HG03097 (cell line): ENCODE data around the gene CUX1.
"Not testable (repeated sequence)": the region's sequence is repeated elsewhere in the genome, so short reads cannot be mapped to it uniquely, and the experiment has no call there.

Source experiments
- ATAC-seq: cut with Tn5 transposase; IDR thresholded peaks from one replicate; pipeline ENCODE4 v1.9.1; 2021; ENCODE audit not compliant: unreplicated experiment, low FRiP score

The CUX1 gene

DNA sequence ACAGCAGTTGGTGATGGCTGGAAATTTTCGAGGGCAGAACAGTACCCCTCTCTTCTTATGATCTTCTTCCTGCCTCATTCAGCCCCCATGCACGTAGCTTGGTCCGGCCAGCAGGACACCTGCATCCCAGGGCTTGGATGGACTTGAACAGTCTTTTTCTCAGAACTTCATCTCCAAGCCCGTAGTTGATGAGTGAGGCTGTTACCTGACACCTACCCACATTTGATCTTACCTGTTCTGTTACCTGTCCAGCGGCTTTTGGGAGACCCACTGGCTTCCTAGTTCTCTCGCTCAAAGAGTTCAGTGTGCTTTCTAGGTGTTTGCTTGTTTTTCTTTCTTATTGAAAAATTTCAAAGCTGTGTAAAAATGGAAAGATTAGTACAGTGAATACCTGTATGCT, 212.2 kb downstream of the CUX1 start:
- ATAC-seq, result no peak

- ATAC-seq, result no peak
These were observed 213.3 kb downstream of the CUX1 start for GRCh38 chr7:102030696-102031095.

DNA sequence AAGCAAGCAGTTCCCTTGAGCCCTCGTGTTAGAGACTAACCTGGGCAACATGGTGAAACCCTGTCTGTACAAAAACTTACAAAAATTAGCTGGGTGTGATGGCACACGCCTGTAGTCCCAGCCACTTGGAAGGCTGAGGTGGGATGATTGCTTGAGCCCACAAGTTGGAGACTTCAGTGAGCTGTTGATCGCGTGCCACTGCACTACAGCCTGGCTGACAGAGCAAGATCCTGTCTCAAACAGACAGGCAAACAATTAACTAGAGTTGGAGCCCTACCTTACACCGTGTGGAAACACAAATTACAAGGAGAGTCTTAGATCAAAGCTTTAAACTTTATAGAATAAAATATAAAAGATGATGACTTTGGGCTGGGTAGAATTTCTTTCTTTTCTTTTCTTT, 219.5 kb downstream of the CUX1 start:
- ATAC-seq, result no peak

- ATAC-seq, result no peak
These were observed 222.3 kb downstream of the CUX1 start for GRCh38 chr7:102039706-102040105.

DNA sequence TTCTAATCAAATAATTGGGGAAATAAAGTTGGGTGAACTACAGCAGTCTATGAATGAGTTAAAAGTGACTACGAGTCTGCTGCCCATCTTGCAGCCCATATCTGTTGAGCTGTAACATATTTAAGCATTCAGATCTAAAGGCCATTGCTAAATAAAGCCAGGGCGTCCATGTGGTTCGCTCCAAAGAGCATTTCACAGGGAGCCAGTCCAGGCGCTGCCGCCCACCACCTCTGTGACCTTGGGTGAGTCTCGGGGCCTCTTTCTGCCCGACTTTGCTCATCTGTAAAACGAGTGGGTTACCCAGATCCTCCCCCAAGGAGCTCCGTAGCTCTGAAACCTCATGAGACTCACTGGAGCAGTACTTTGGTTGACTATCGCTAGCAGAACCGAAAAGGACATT, 223.1 kb downstream of the CUX1 start:
- no peak for ATAC-seq

DNA sequence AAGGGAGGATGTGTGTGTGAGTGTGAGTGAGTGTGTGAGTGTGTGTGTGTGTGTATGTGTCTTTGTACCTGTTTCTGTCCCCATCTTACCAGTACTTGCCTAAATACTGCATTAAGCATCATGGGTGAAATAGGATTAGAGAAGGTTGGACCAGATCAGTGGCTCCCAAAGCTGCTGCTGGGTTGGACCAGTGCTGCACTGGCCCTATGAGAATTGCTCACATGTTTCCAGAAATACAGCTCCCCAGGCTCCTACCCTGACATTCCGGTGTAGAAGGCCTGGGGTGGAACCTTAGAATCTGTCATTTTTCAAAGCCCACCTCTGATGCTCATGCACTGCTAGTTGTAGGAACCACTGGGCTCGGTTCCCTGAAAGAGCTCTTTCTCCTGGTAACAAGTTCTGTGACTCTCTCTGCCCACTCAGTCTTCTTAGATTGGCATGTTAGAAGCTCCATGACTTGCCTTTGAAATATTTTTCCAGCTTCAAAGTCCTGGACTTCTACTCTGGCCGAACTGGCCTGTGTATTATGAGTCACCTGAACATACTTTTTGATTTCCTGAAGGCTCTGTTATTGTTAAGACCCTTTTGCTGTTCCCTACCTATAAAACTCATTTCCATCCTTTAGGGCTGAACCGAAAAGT, 224.7 kb downstream of the CUX1 start:
- no peak for ATAC-seq

DNA sequence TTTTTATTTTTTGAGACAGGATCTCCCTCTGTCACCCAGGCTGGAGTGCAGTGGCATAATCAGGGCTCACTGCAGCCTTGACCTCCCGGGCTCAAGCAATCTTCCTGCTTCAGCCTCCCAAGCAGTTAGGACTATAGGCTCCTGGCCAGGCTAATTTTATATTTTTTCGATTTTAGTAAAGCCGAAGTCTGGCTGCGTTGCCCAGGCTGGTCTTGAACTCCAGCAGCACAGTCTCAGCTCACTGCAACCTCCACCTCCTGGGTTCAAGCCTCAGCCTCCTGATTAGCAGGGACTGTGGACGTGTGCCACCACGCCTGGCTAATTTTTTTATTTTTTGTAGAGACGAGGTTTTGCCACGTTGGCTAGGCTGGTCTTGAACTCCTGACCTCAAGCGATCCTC, 225.4 kb downstream of the CUX1 start:
- ATAC-seq, result not testable (repeated sequence)

DNA sequence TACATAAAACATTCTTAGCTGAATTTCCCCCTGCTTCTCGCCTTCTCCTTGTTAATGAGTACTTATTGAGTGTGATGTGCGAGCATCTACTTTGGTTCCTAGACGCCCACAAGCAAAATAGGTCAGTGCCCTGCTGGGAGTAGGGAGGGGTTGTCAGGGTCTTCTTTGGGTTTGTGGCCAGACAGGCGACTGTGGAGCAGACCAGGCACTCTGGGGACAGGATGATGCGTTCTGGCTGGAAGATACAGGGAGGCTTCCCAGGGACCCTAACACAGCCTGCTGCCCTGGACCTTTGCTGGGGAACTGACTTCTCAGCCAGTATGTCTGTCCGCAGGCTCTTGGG, 227.2 kb downstream of the CUX1 start:
- ATAC-seq, result no peak

DNA sequence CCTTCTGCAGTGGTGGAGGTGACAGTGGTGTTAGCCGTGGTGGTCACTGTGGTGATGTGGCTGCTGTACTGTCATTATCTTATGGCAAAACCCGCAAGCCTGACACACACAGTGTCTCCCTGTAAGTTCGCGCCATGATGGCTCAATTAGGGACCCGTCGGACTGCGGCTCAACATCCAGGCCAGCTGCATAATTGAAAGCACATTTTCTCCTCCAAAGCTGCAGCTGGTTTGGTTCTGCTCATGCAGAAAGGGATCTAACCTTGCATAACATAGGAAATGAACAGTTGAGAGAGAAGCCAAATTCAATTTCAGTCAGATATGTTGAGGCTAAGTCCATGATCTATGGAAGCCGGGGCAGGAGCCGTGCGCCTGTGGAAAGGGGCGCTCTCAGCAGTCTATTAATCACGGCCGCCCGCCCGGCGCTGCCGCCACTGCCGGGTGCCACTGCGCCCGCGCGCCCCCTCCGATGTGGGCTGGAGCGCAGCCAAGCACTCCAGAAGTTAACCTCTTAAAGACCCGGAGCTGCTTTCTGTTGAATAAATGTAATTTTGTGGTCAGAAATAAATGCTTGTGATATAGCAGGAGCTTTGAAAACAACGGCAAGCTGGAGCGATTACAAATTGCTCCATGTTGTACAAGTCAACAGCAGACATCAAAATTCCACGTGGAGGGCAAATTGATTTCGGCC, 227.7 kb downstream of the CUX1 start:
- ATAC-seq, result no peak

DNA sequence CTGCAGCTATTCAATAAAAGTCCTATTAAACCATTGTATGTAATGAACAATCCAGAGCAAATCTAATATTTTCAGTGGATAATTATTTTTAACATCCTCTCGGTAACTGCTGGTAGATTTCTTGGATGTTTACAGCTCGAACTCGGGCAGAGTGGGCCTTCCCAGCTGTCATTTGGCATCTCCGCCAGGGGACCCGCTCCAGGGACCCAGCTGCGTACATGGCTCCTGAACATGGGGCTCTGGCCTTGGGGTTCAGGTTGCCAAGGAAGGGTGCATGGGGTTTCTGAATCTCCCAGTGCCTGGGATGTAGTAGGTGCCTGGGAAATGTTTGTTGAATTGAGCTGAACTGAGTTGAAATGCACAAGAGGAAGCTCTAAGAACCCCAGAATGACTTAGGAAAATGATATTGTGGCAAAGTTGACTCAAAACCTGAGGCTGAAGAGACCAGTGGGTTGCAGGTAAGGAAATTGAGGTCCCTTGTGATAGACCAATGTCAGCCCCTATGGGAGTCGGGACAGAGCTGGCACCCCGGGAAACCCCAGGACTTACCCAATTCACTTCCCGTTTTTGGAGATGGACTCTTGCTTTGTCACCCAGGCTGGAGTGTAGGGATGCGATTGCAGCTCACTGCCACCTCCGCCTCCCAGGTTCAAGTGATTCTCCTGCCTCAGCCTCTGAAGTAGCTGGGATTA, 228.4 kb downstream of the CUX1 start:
- ATAC-seq, result no peak

- no peak for ATAC-seq
These were observed 229.1 kb downstream of the CUX1 start for GRCh38 chr7:102046373-102047117.

DNA sequence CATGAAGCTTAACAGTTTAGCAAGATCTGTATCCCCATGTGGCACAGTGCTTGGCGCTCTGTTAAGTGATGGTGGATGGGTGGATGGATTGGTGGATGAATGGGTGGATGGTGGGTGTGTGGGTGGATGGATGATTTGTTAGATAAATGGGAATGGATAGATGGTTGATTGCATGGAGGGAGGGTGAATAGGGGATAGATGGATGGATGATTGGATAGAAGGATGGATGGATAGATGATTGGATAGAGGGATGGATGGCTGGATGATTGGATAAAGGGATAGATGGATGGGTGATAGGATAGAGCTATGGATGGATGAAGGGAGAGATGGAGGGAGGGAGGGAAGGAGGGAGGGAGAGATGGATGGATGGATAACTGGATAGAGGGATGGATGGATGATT, 229.7 kb downstream of the CUX1 start:
- no peak for ATAC-seq

- no peak for ATAC-seq
These were observed 232.3 kb downstream of the CUX1 start for GRCh38 chr7:102049765-102050164.

GRCh38 chr7:102050864-102051460, 233.5 kb downstream of the CUX1 start:
- ATAC-seq, result no peak

GRCh38 chr7:102051736-102052135, 234.3 kb downstream of the CUX1 start:
- ATAC-seq, result not testable (repeated sequence)

GRCh38 chr7:102054158-102054557, 236.7 kb downstream of the CUX1 start:
- no peak for ATAC-seq

DNA sequence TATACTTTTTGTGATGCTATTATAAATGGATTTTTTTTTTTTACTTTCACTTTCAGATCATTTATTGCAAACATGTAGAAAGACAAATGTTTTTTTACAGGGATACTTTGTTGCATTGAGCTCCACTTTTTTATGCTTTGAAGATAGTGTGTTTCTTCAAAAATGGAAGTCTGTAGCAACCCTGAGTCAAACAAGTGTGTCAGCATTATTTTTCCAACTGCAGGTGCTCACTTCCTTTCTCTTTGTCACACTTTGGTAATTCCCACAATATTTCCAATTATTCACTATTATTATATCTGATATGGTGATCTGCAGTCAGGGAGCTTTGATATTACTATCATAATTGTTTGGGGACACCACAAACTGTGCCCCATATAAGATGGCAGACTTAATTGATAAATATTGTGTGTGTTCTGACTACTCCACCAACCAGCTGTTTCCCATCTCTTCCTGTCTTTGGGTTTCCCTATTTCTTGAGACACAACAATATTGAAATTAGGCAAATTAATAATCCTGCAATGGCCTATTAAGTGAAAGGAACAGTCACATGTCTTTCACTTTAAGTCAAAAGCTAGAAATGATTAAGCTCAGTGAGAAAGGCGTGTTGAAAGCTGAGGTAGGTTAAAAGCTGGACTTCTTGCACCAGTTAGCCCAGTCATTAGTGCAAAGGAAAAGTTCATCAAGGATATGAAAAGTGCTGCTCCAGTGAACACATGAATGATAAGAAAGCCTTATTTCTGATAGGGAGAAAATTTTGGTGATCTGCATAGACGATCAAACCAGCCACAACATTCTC, 238.0 kb downstream of the CUX1 start:
- no peak for ATAC-seq

GRCh38 chr7:102059524-102059923, 242.1 kb downstream of the CUX1 start:
- ATAC-seq, result no peak

DNA sequence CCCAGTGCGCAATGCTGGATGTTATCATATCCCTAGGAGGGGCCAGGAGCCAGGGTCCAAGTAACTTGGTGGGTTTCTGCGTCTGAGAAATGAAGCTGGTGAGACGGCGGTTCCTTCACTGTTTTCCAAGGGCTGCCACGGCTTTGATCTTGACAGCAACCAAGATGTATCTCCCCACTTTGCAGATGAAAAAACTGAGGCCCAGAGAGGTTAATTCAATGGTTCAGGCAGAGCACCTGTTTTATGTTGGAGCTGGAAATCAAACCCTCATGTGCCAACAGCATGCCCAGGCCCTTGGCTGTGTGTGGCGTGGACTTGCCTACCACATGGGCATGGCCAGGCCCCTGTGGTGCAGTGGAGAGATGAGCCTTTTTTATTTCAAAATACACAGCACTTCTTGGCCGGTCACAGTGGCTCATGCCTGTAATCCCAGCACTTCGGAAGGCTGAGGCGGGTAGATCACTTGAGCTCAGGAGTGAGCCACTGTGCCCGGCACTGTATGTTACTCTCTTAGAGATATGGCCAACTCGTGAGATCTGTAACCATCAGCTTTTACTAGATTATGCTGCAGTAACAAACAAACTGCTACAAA, 244.0 kb downstream of the CUX1 start:
- ATAC-seq, result no peak

- no peak for ATAC-seq
These were observed 244.6 kb downstream of the CUX1 start for GRCh38 chr7:102061981-102062390.
